Transverse colon (tissue), 4 donors: ENCODE measurements around the gene TMEM260. TPM values are rescaled to one million over a fixed set of nuclear protein-coding genes. Genes with fewer than 3 reads are reported as not detected.

ENCODE experiments used
- DNase-seq: peaks from one replicate; pipeline ENCODE4 v3.0.0-alpha.2; 2019
- H3K27ac ChIP-seq, 4 donors: fragments of 200-600 bp; sonication (generic); 2 replicates each; pipeline ENCODE4 v1.5.1; 2016 to 2018; ENCODE audit warnings: inconsistent platforms in 4 of 4
- H3K27me3 ChIP-seq: fragments of 200-600 bp; sonication (generic); 2 replicates; pipeline ENCODE4 v1.5.1; 2017; ENCODE audit warnings: inconsistent platforms
- H3K36me3 ChIP-seq, 4 donors: fragments of 200-600 bp; sonication (generic); 2 replicates each; pipeline ENCODE4 v1.5.1; 2017 to 2019; ENCODE audit warnings: inconsistent platforms in 4 of 4
- H3K4me1 ChIP-seq, 4 donors: fragments of 200-600 bp; sonication (generic); 2 replicates each; pipeline ENCODE4 v1.5.1; 2017 to 2020; ENCODE audit warnings: inconsistent platforms in 4 of 4
- H3K4me3 ChIP-seq, 4 donors: fragments of 200-600 bp; sonication (generic); 1 replicate in 1 of 4; 2 replicates in 3 of 4; pipeline versions ENCODE4 v1.5.1 to v1.6.1; 2017 to 2019; ENCODE audit warnings: inconsistent platforms in 4 of 4
- H3K9me3 ChIP-seq, 2 donors: fragments of 200-600 bp; sonication (generic); 2 replicates each; pipeline ENCODE4 v1.5.1; 2017 to 2019; ENCODE audit warnings: inconsistent platforms in 2 of 2
- CTCF ChIP-seq, 5 experiments: fragments of 200-600 bp in 3 of 5; fragments of 450-650 bp in 2 of 5; sonication (generic) in 3 of 5; IDR thresholded peaks; 1 replicate in 2 of 5; 2 replicates in 3 of 5; pipeline ENCODE4 v1.5.1; 2016 to 2017; ENCODE audit warnings: antibody characterized with exemption in 5 of 5, inconsistent platforms in 3 of 5, mild to moderate bottlenecking in 2 of 5, moderate library complexity in 1 of 5
- EP300 ChIP-seq: sonication (generic); formaldehyde crosslinking; IDR thresholded peaks from one replicate; pipeline ENCODE4 v1.6.1; 2017; ENCODE audit warnings: antibody characterized with exemption, low read depth
- POLR2A ChIP-seq: fragments of 450-650 bp; IDR thresholded peaks from one replicate; pipeline ENCODE4 v1.6.1; 2016; ENCODE audit warnings: antibody characterized with exemption, mild to moderate bottlenecking, moderate library complexity
- POLR2AphosphoS5 ChIP-seq, 3 donors: sonication (generic); formaldehyde crosslinking; IDR thresholded peaks; one replicate each; pipeline ENCODE4 v1.6.1; 2016; ENCODE audit warnings: antibody characterized with exemption in 3 of 3
- WGBS, 2 donors: methylation state at CpG; one replicate each; pipeline ENCODE4 v1.1.5; 2018; ENCODE audit warnings: low coverage in 1 of 2; 5-methylcytosine and 5-hydroxymethylcytosine counted together
- in situ Hi-C, 4 donors: fragments of 200-750 bp; cut with MboI; loops; one replicate each; pipeline versions ENCODE4 v1.15.0 to v1.15.1; 2017; ENCODE audit warnings: low sequenced_read_pairs in 3 of 4, low pct_ligation_motif_present in 1 of 4, low pct_unique_long_range_greater_than_20kb in 1 of 4
- intact Hi-C: fragments of 100-400 bp; cut with DNase I; formaldehyde crosslinking; loops from one replicate; pipeline ENCODE4 v1.15.1; 2023; ENCODE audit warnings: low total_unique reads
- total RNA-seq, 4 donors: library from RNA; depleted of rRNA; stranded (reverse); fragments of >200 nt; gene quantifications; one replicate each; pipeline ENCODE4 v1.1.0, GENCODE V29; 2016

Gene TMEM260
- total RNA-seq, 4 donors from 2014 or later, result 22.9 to 52.7 (median 23.7) TPM

GRCh38 chr14:56585461-56586084 is 6.0 kb downstream of the TMEM260 start:
- Histone ChIP-seq H3K36me3 (peaks cover 0 to 20% (median 0%) of the 10 kb centered on the region in 4 donors), H3K4me3 (no peak overlapping the region), H3K4me1 (peaks cover 10 to 23% (median 16%) of the 10 kb centered on the region in 4 donors), H3K9me3 (no peaks in the 10 kb centered on the region), H3K27ac (no peak overlapping the region), H3K27me3 (no peaks in the 10 kb centered on the region)
- TF ChIP-seq POLR2A (no peak), POLR2AphosphoS5 (IDR thresholded peaks at IDR 0.05) (no peak), EP300 (no peak), CTCF (IDR thresholded peaks at IDR 0.05) (no peak)
- WGBS, 2 donors, result 77 to 92% methylated on average over 4 to 7 of the region's 7 CpGs
- intact Hi-C loops (no loop called here), in situ Hi-C loops (no loop called here)
- DNase-seq, result no peak

GRCh38 chr14:56587701-56588100 is 8.1 kb downstream of the TMEM260 start:
- H3K27me3 ChIP-seq, result no peaks in the 10 kb centered on the region
- H3K9me3 ChIP-seq, result no peaks in the 10 kb centered on the region
- DNase-seq, result no peak
- in situ Hi-C loops, result no loop called here
- H3K4me3 ChIP-seq, result no peak overlapping the region
- peaks cover 0 to 20% (median 0%) of the 10 kb centered on the region in 4 donors for H3K36me3 ChIP-seq
- TF ChIP-seq POLR2AphosphoS5 (IDR thresholded peaks at IDR 0.05) (no peak), CTCF (IDR thresholded peaks at IDR 0.05) (no peak), POLR2A (no peak), EP300 (no peak)
- peaks cover 0 to 2% (median under 1%) of the 10 kb centered on the region in 4 donors for H3K4me1 ChIP-seq
- intact Hi-C loops, result no loop called here
- H3K27ac ChIP-seq, result no peak overlapping the region
- WGBS, 2 donors, result 84 to 91% methylated on average over 1 of the region's 1 CpG

GRCh38 chr14:56590535-56590960 is 10.9 kb downstream of the TMEM260 start:
- no peak for TF ChIP-seq POLR2AphosphoS5 (IDR thresholded peaks at IDR 0.05)
- TF ChIP-seq POLR2A, result no peak
- no peak for TF ChIP-seq CTCF (IDR thresholded peaks at IDR 0.05)
- TF ChIP-seq EP300, result no peak
- in situ Hi-C loops (no loop called here), intact Hi-C loops (no loop called here)

GRCh38 chr14:56592746-56593544 is 13.3 kb downstream of the TMEM260 start:
- in situ Hi-C loops, result no loop called here
- intact Hi-C loops, result no loop called here
- 66% methylated on average over 5 of the region's 5 CpGs for WGBS, 2 donors
- no peak overlapping the region for H3K4me3 ChIP-seq
- TF ChIP-seq POLR2A (no peak), CTCF (IDR thresholded peaks at IDR 0.05) (no peak), EP300 (no peak), POLR2AphosphoS5 (IDR thresholded peaks at IDR 0.05) (no peak)
- no peaks in the 10 kb centered on the region for H3K27me3 ChIP-seq
- no peak for DNase-seq
- peaks cover 0 to 5% (median 0%) of the 10 kb centered on the region in 4 donors for H3K4me1 ChIP-seq
- peaks cover 0 to 11% (median 2%) of the 10 kb centered on the region in 4 donors for H3K36me3 ChIP-seq
- H3K27ac ChIP-seq, result no peak overlapping the region
- H3K9me3 ChIP-seq, result no peaks in the 10 kb centered on the region

More at GRCh38 chr14:56590535-56590960, 10.9 kb downstream of the TMEM260 start:
- H3K4me1 ChIP-seq, result peaks cover 0 to 5% (median 0%) of the 10 kb centered on the region in 4 donors
- H3K36me3 ChIP-seq, result peaks cover 0 to 22% (median 1%) of the 10 kb centered on the region in 4 donors
- no peaks in the 10 kb centered on the region for H3K27me3 ChIP-seq
- H3K9me3 ChIP-seq, result no peaks in the 10 kb centered on the region
- no peak overlapping the region for H3K4me3 ChIP-seq
- H3K27ac ChIP-seq, result no peak overlapping the region
- DNase-seq, result no peak
- WGBS, 2 donors, result 93 to 100% methylated on average over 1 to 5 of the region's 5 CpGs
